Loucy (cell line): ENCODE results near the gene RPP25.

Experiments used
- H2AFZ ChIP-seq: fragments of 200-600 bp; sonication (generic); 2 replicates; pipeline ENCODE4 v1.6.0; 2016; ENCODE audit warnings: antibody characterized with exemption, mild to moderate bottlenecking, low read length, moderate library complexity
- H3F3A ChIP-seq: fragments of 200-600 bp; 2 replicates; pipeline ENCODE4 v1.6.0; 2016; ENCODE audit warnings: antibody characterized with exemption, low read depth, mild to moderate bottlenecking
- H3K27me3 ChIP-seq: fragments of 200-600 bp; sonication (generic); 2 replicates; pipeline ENCODE4 v1.6.1; 2014; ENCODE audit warnings: low read length, mild to moderate bottlenecking; ENCODE audit not compliant: insufficient read depth, poor library complexity, severe bottlenecking
- H3K36me3 ChIP-seq: fragments of 200-600 bp; sonication (generic); 2 replicates; pipeline ENCODE4 v1.6.1; 2016; ENCODE audit warnings: low read length; ENCODE audit not compliant: insufficient read depth
- H3K4me1 ChIP-seq: fragments of 200-600 bp; sonication (generic); 2 replicates; pipeline ENCODE4 v1.5.1; 2014; ENCODE audit warnings: low read length, mild to moderate bottlenecking; ENCODE audit not compliant: insufficient read depth, poor library complexity, severe bottlenecking
- H3K4me2 ChIP-seq: fragments of 200-600 bp; sonication (generic); 2 replicates; pipeline ENCODE4 v1.6.0; 2014; ENCODE audit warnings: antibody characterized with exemption, low read length, low read depth, mild to moderate bottlenecking; ENCODE audit not compliant: poor library complexity, severe bottlenecking
- H3K4me3 ChIP-seq: fragments of 200-600 bp; sonication (generic); 2 replicates; pipeline ENCODE4 v1.5.1; 2014; ENCODE audit warnings: low read length, mild to moderate bottlenecking, mixed read lengths; ENCODE audit not compliant: poor library complexity, severe bottlenecking
- H3K79me2 ChIP-seq: fragments of 200-600 bp; sonication (generic); 2 replicates; pipeline ENCODE4 v1.6.1; 2014; ENCODE audit warnings: low read length; ENCODE audit not compliant: insufficient read depth
- H3K9ac ChIP-seq: fragments of 200-600 bp; sonication (generic); 2 replicates; pipeline ENCODE4 v1.6.0; 2014; ENCODE audit warnings: mild to moderate bottlenecking, low read depth, low read length, moderate library complexity; ENCODE audit not compliant: poor library complexity, severe bottlenecking
- H3K9me2 ChIP-seq: fragments of 200-600 bp; sonication (generic); replicated peaks from 2 replicates; pipeline ENCODE4 v1.6.1; 2016; ENCODE audit warnings: low read depth, low read length, mixed read lengths
- H3K9me3 ChIP-seq: fragments of 200-600 bp; sonication (generic); 2 replicates; pipeline ENCODE4 v1.6.1; 2014; ENCODE audit warnings: mild to moderate bottlenecking, antibody characterized with exemption, low read length, low read depth; ENCODE audit not compliant: insufficient read depth
- H4K20me1 ChIP-seq: fragments of 200-600 bp; sonication (generic); 2 replicates; pipeline ENCODE4 v1.6.0; 2014; ENCODE audit warnings: antibody characterized with exemption, low read length, mild to moderate bottlenecking; ENCODE audit not compliant: insufficient read depth, poor library complexity, severe bottlenecking
- EZH2phosphoT487 ChIP-seq: fragments of 200-600 bp; IDR thresholded peaks from 2 replicates; pipeline ENCODE4 v1.6.1; 2018; ENCODE audit warnings: antibody characterized with exemption, mild to moderate bottlenecking, moderate library complexity, borderline replicate concordance
- TF ChIP-seq, protein P1 (sequence below): fragments of 200-600 bp; sonication (generic); conservative IDR thresholded peaks from 2 replicates; pipeline ENCODE4 v1.5.1; 2014; ENCODE audit warnings: mild to moderate bottlenecking, antibody characterized with exemption, low read length

The RPP25 gene

GRCh38 chr15:74950078-74950908, 6.3 kb downstream of the RPP25 start:
- Histone ChIP-seq H3K36me3 (no peaks in the 10 kb centered on the region), H3K4me3 (no peak overlapping the region), H4K20me1 (no peaks in the 10 kb centered on the region), H2AFZ (no peak overlapping the region), H3K9ac (no peak overlapping the region), H3K4me2 (no peak overlapping the region), H3F3A (no peaks in the 10 kb centered on the region), H3K9me2 (no peaks in the 10 kb centered on the region), H3K4me1 (no peaks in the 10 kb centered on the region), H3K79me2 (no peaks in the 10 kb centered on the region), H3K9me3 (no peaks in the 10 kb centered on the region), H3K27me3 (no peaks in the 10 kb centered on the region)
- TF ChIP-seq, protein P1, sequence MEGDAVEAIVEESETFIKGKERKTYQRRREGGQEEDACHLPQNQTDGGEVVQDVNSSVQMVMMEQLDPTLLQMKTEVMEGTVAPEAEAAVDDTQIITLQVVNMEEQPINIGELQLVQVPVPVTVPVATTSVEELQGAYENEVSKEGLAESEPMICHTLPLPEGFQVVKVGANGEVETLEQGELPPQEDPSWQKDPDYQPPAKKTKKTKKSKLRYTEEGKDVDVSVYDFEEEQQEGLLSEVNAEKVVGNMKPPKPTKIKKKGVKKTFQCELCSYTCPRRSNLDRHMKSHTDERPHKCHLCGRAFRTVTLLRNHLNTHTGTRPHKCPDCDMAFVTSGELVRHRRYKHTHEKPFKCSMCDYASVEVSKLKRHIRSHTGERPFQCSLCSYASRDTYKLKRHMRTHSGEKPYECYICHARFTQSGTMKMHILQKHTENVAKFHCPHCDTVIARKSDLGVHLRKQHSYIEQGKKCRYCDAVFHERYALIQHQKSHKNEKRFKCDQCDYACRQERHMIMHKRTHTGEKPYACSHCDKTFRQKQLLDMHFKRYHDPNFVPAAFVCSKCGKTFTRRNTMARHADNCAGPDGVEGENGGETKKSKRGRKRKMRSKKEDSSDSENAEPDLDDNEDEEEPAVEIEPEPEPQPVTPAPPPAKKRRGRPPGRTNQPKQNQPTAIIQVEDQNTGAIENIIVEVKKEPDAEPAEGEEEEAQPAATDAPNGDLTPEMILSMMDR: peak; percentile 100
- no peak for TF ChIP-seq EZH2phosphoT487

GRCh38 chr15:74937590-74938371, 18.8 kb downstream of the RPP25 start, which contains the start of gene COX5A:
Gene COX5A, minus strand, starts transcription at chr15:74938073. Its CDS starts 59 bp downstream, at chr15:74938014.
- H3K4me2 ChIP-seq: peak within 1 kb of the TSS; percentile 91
- H3K9me2 ChIP-seq: no peaks in the 10 kb centered on the region
- peaks cover 39% of the 10 kb centered on the region for H3K4me1 ChIP-seq
- no peaks in the 10 kb centered on the region for H3K36me3 ChIP-seq
- peaks cover 51% of the 10 kb centered on the region for H3K79me2 ChIP-seq
- H2AFZ ChIP-seq: peak within 1 kb of the TSS; percentile 91
- peaks cover 47% of the 10 kb centered on the region for H4K20me1 ChIP-seq
- H3F3A ChIP-seq: no peaks in the 10 kb centered on the region
- peaks cover 4% of the 10 kb centered on the region for H3K27me3 ChIP-seq
- TF ChIP-seq, protein P1: no peak
- no peak for TF ChIP-seq EZH2phosphoT487
- peak within 1 kb of the TSS; percentile 98 for H3K4me3 ChIP-seq
- no peaks in the 10 kb centered on the region for H3K9me3 ChIP-seq
- H3K9ac ChIP-seq: peak within 1 kb of the TSS; percentile 83

DNA sequence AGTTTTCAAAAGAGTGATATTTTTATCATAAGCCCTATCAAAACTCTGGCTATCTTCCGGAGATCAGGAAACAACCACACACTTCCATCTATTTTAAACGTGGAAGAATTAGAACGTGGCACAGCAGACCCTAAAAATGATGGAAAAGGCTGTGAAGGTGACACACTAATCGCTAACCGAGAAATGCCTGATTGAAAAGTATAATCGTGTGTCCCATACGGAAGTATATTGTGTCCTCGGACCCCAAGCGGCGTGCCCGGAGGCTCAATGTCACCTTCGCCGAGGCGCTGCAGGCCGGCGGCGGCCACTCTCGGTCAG, 19.3 kb downstream of the RPP25 start:
- peaks cover 40% of the 10 kb centered on the region for H3K4me1 ChIP-seq

More for the DNA sequence above, 19.3 kb downstream of the RPP25 start:
- Histone ChIP-seq H3K4me2 (peak overlapping the region; percentile 91), H4K20me1 (peaks cover 50% of the 10 kb centered on the region), H3K9ac (peak overlapping the region; percentile 83), H3K9me3 (no peaks in the 10 kb centered on the region), H2AFZ (peak overlapping the region; percentile 85), H3K9me2 (no peaks in the 10 kb centered on the region), H3F3A (no peaks in the 10 kb centered on the region), H3K4me3 (peak overlapping the region; percentile 98), H3K79me2 (peaks cover 56% of the 10 kb centered on the region), H3K27me3 (peaks cover 4% of the 10 kb centered on the region), H3K36me3 (no peaks in the 10 kb centered on the region)
- TF ChIP-seq EZH2phosphoT487: no peak
- TF ChIP-seq, protein P1: no peak
